H1 (cell line): ENCODE results near the gene RELA. TPM values are rescaled to one million over a fixed set of nuclear protein-coding genes. Genes with fewer than 3 reads are reported as not detected.
A peak's percentile ranks its signal among the peaks of the same experiment; 100 is the strongest.

Source experiments
- CTCF ChIA-PET: fragments of 300-600 bp; sonication (Branson Sonifier 250); formaldehyde crosslinking; loops from one replicate; lab custom pipeline; 2021; ENCODE audit not compliant: partially characterized antibody; lab: Charles Lee
- POLR2A ChIA-PET: fragments of 300-600 bp; sonication (Branson Sonifier 250); formaldehyde crosslinking; loops from one replicate; lab custom pipeline; 2021; ENCODE audit warnings: inconsistent platforms; ENCODE audit not compliant: partially characterized antibody; lab: Charles Lee
- DNase-seq, 2 experiments: peaks; one replicate each; pipeline versions ENCODE4 v3.0.0 to v3.0.0-alpha.2; 2010 to 2022; ENCODE audit warnings: low spot score in 2 of 2, low read depth in 1 of 2, mixed read lengths in 1 of 2
- FAIRE-seq: peaks from 2 replicates; lab custom pipeline; 2011; peaks lifted over from hg19 to GRCh38; lab: Jason Lieb, UNC
- H2AFZ ChIP-seq: 2 replicates; pipeline ENCODE4 v1.8.1; 2012; ENCODE audit warnings: low read length, inconsistent platforms
- H2AK5ac ChIP-seq: 2 replicates; pipeline ENCODE4 v1.6.1; 2013; ENCODE audit warnings: low read depth, low read length
- H2BK120ac ChIP-seq: replicated peaks from 2 replicates; pipeline ENCODE3; 2013; ENCODE audit warnings: low read depth, low read length, inconsistent platforms
- H2BK12ac ChIP-seq: 2 replicates; pipeline ENCODE4 v1.6.1; 2013; ENCODE audit warnings: low read depth, low read length
- H2BK15ac ChIP-seq: 2 replicates; pipeline ENCODE4 v1.6.1; 2013; ENCODE audit warnings: low read length
- H2BK20ac ChIP-seq: 2 replicates; pipeline ENCODE4 v1.6.1; 2013; ENCODE audit warnings: low read length
- H2BK5ac ChIP-seq: 2 replicates; pipeline ENCODE4 v1.6.1; 2013; ENCODE audit warnings: low read depth, low read length
- H3K14ac ChIP-seq: 2 replicates; pipeline ENCODE4 v1.6.1; 2013; ENCODE audit warnings: inconsistent platforms; ENCODE audit not compliant: insufficient read length
- H3K18ac ChIP-seq: 2 replicates; pipeline ENCODE4 v1.6.1; 2013; ENCODE audit warnings: low read length; ENCODE audit errors: extremely low read depth
- H3K23ac ChIP-seq: 2 replicates; pipeline ENCODE4 v1.6.1; 2013; ENCODE audit warnings: inconsistent platforms; ENCODE audit not compliant: insufficient read length
- H3K23me2 ChIP-seq: 2 replicates; pipeline ENCODE4 v1.6.1; 2013; ENCODE audit warnings: low read depth, low read length
- H3K27ac ChIP-seq: 2 replicates; pipeline ENCODE4 v1.6.1; 2011; ENCODE audit warnings: low read depth, low read length, inconsistent platforms
- H3K27me3 ChIP-seq, 4 experiments: replicated peaks in 1 of 4; 1 replicate in 1 of 4; 2 replicates in 3 of 4; pipeline versions ENCODE4 v1.6.1 to v1.8.1; 2011 to 2013; ENCODE audit warnings: low read length in 3 of 4, mild to moderate bottlenecking in 3 of 4, inconsistent platforms in 2 of 4, mixed read lengths in 2 of 4, moderate library complexity in 1 of 4; ENCODE audit not compliant: control insufficient read depth in 3 of 4, insufficient read depth in 3 of 4; ENCODE audit errors: extremely low read depth in 1 of 4
- H3K36me3 ChIP-seq, 4 experiments: 2 replicates each; pipeline versions ENCODE4 v1.6.1 to v1.8.1; 2011 to 2013; ENCODE audit warnings: mild to moderate bottlenecking in 4 of 4, low read length in 3 of 4, moderate library complexity in 2 of 4, control low read depth in 1 of 4, inconsistent platforms in 1 of 4; ENCODE audit not compliant: insufficient read depth in 4 of 4, control insufficient read depth in 2 of 4
- H3K4ac ChIP-seq: replicated peaks from 2 replicates; pipeline ENCODE3; 2013; ENCODE audit warnings: low read length, low read depth, mixed read lengths, inconsistent platforms; ENCODE audit not compliant: insufficient read length
- H3K4me1 ChIP-seq, 4 experiments: replicated peaks in 1 of 4; 1 replicate in 1 of 4; 2 replicates in 3 of 4; pipeline versions ENCODE4 v1.6.1 to v1.8.1; 2011 to 2013; ENCODE audit warnings: low read length in 3 of 4, inconsistent platforms in 2 of 4, mixed read lengths in 1 of 4; ENCODE audit not compliant: insufficient read depth in 4 of 4, control insufficient read depth in 3 of 4
- H3K4me2 ChIP-seq, 2 experiments: 2 replicates each; pipeline versions ENCODE4 v1.6.1 to v1.8.1; 2011 to 2013; ENCODE audit warnings: low read depth in 2 of 2, low read length in 2 of 2, control low read depth in 1 of 2, inconsistent platforms in 1 of 2, mild to moderate bottlenecking in 1 of 2; ENCODE audit not compliant: insufficient read depth in 1 of 2
- H3K4me3 ChIP-seq, 4 experiments: fragments of 200-600, 300-600 bp in 1 of 4; sonication (generic), shearing (Covaris generic), sonication (Bioruptor Twin) in 1 of 4; 2 replicates each; pipeline versions ENCODE4 v1.5.1 to v1.8.1; 2011 to 2016; ENCODE audit warnings: low read length in 4 of 4, low read depth in 3 of 4, control low read depth in 2 of 4, inconsistent platforms in 2 of 4, mild to moderate bottlenecking in 2 of 4, mixed read lengths in 1 of 4, moderate library complexity in 1 of 4; ENCODE audit not compliant: insufficient read depth in 2 of 4; ENCODE audit errors: extremely low read depth in 1 of 4
- H3K56ac ChIP-seq: replicated peaks from 2 replicates; pipeline ENCODE3; 2013; ENCODE audit warnings: low read depth, mild to moderate bottlenecking, mixed read lengths, low read length, inconsistent platforms; ENCODE audit not compliant: insufficient read length
- H3K79me1 ChIP-seq: 2 replicates; pipeline ENCODE4 v1.6.1; 2013; ENCODE audit warnings: low read depth, low read length, control low read depth
- H3K79me2 ChIP-seq, 2 experiments: 2 replicates each; pipeline versions ENCODE4 v1.6.1 to v1.8.1; 2012 to 2013; ENCODE audit warnings: low read length in 2 of 2, mild to moderate bottlenecking in 2 of 2, inconsistent platforms in 1 of 2; ENCODE audit not compliant: insufficient read depth in 2 of 2, control insufficient read depth in 1 of 2
- H3K9ac ChIP-seq, 4 experiments: replicated peaks in 1 of 4; 1 replicate in 1 of 4; 2 replicates in 3 of 4; pipeline versions ENCODE4 v1.6.1 to v1.8.1; 2011 to 2013; ENCODE audit warnings: low read depth in 3 of 4, low read length in 3 of 4, control low read depth in 2 of 4, mild to moderate bottlenecking in 2 of 4, moderate library complexity in 2 of 4, inconsistent platforms in 1 of 4; ENCODE audit errors: extremely low read depth in 1 of 4
- H3K9me3 ChIP-seq, 2 experiments: 2 replicates each; pipeline versions ENCODE4 v1.6.1 to v1.8.1; 2012 to 2013; ENCODE audit warnings: mild to moderate bottlenecking in 2 of 2, moderate library complexity in 2 of 2, control low read depth in 1 of 2, inconsistent platforms in 1 of 2, low read depth in 1 of 2, low read length in 1 of 2, mixed read lengths in 1 of 2; ENCODE audit not compliant: insufficient read depth in 2 of 2
- H4K20me1 ChIP-seq, 2 experiments: replicated peaks in 1 of 2; 2 replicates each; pipeline versions ENCODE3 to v1.8.1; 2011 to 2013; ENCODE audit warnings: inconsistent platforms in 2 of 2, low read length in 2 of 2, mild to moderate bottlenecking in 1 of 2; ENCODE audit not compliant: insufficient read depth in 2 of 2, control insufficient read depth in 1 of 2
- H4K5ac ChIP-seq: 2 replicates; pipeline ENCODE4 v1.6.1; 2013; ENCODE audit warnings: low read length, low read depth, mixed read lengths, inconsistent platforms; ENCODE audit not compliant: insufficient read length
- H4K8ac ChIP-seq: 2 replicates; pipeline ENCODE4 v1.8.0; 2013; ENCODE audit warnings: mild to moderate bottlenecking, moderate library complexity, low read length, inconsistent platforms; ENCODE audit not compliant: insufficient read depth; ENCODE audit errors: extremely low read depth
- H4K91ac ChIP-seq: replicated peaks from 2 replicates; pipeline ENCODE3; 2013; ENCODE audit warnings: low read length, mixed read lengths, inconsistent platforms; ENCODE audit not compliant: insufficient read length
- BCL11A ChIP-seq, 2 experiments: IDR thresholded peaks; one replicate each; pipeline ENCODE4 v1.6.1; 2011; ENCODE audit warnings: low read depth in 2 of 2, low read length in 2 of 2, mild to moderate bottlenecking in 2 of 2
- CBX8 ChIP-seq: fragments of 300-800, 300-1000 bp; sonication (generic); IDR thresholded peaks from 2 replicates; pipeline ENCODE4 v1.7.1; 2016; ENCODE audit warnings: low read depth, low read length, borderline replicate concordance
- EP300 ChIP-seq, 2 experiments: IDR thresholded peaks; 1 replicate in 1 of 2; 2 replicates in 1 of 2; pipeline ENCODE4 v1.6.1; 2011 to 2012; ENCODE audit warnings: low read depth in 2 of 2, low read length in 2 of 2, mild to moderate bottlenecking in 2 of 2, borderline replicate concordance in 1 of 2, inconsistent platforms in 1 of 2, moderate library complexity in 1 of 2
- KDM4A ChIP-seq: IDR thresholded peaks from one replicate; pipeline ENCODE4 v1.7.1; 2012; ENCODE audit warnings: low read depth, mild to moderate bottlenecking, moderate library complexity, low read length, inconsistent platforms; ENCODE audit not compliant: severe bottlenecking
- POLR2AphosphoS5 ChIP-seq: IDR thresholded peaks from 2 replicates; pipeline ENCODE4 v1.6.1; 2011; ENCODE audit warnings: low read depth, low read length
- RAD21 ChIP-seq, 2 experiments: IDR thresholded peaks in 1 of 2; conservative IDR thresholded peaks in 1 of 2; 2 replicates each; pipeline ENCODE4 v1.6.1; 2011; ENCODE audit warnings: low read depth in 2 of 2, low read length in 2 of 2, improper control_type of control experiment in 1 of 2, inconsistent platforms in 1 of 2, mild to moderate bottlenecking in 1 of 2, moderate library complexity in 1 of 2
- RXRA ChIP-seq: IDR thresholded peaks from 2 replicates; pipeline ENCODE4 v1.6.1; 2011; ENCODE audit warnings: low read depth, mild to moderate bottlenecking, low read length, moderate library complexity; ENCODE audit not compliant: insufficient read depth
- SP4 ChIP-seq: IDR thresholded peaks from 2 replicates; pipeline ENCODE4 v1.6.1; 2012; ENCODE audit warnings: low read length, inconsistent platforms
- SRF ChIP-seq: IDR thresholded peaks from 2 replicates; pipeline ENCODE4 v1.6.1; 2011; ENCODE audit warnings: mild to moderate bottlenecking, low read depth, low read length, moderate library complexity
- TAF1 ChIP-seq: IDR thresholded peaks from 2 replicates; pipeline ENCODE4 v1.6.1; 2011; ENCODE audit warnings: mild to moderate bottlenecking, low read depth, low read length
- WGBS, 2 experiments: shearing (Covaris generic) in 1 of 2; methylation state at CpG; one replicate each; pipeline versions ENCODE4 v1.1.6 to v1.1.7; 2013 to 2015; ENCODE audit warnings: low lambda C conversion rate in 2 of 2, mixed read lengths in 2 of 2, inconsistent platforms in 1 of 2, low coverage in 1 of 2, missing lambda C conversion rate in 1 of 2; ENCODE audit not compliant: insufficient replicate concordance in 2 of 2, insufficient coverage in 1 of 2, insufficient read length in 1 of 2; ENCODE audit errors: extremely low coverage in 1 of 2, missing lambda C conversion rate in 1 of 2; 5-methylcytosine and 5-hydroxymethylcytosine counted together
- polyA plus RNA-seq, 7 experiments: library from polyadenylated mRNA; depleted of rRNA in 3 of 7; stranded (reverse) in 5 of 7; unstranded in 2 of 7; fragments of >200 nt in 5 of 7; fragments of 200-250 nt in 2 of 7; gene quantifications; 1 replicate in 5 of 7; 2 replicates in 1 of 7; 4 replicates in 1 of 7; pipeline versions ENCODE4 v1.2.1 to v1.2.3, GENCODE V29; 2011 to 2013; ENCODE audit warnings: missing spikeins in 2 of 7, mixed read lengths in 2 of 7
- total RNA-seq: library from RNA; stranded (reverse); fragmentation: NEBNext Ultra II Directional; extraction: Animal tissue kit (Norgen Biotek cat#: 25700); gene quantifications from 2 replicates; pipeline ENCODE4 v1.2.1, GENCODE V29; 2021

Gene RELA
- total and polyA plus RNA-seq, 2 of the 8 experiments (the other 6 are each of a cell fraction or from before 2014, with no cell fraction given) = 21.9 to 27.5 TPM

DNA sequence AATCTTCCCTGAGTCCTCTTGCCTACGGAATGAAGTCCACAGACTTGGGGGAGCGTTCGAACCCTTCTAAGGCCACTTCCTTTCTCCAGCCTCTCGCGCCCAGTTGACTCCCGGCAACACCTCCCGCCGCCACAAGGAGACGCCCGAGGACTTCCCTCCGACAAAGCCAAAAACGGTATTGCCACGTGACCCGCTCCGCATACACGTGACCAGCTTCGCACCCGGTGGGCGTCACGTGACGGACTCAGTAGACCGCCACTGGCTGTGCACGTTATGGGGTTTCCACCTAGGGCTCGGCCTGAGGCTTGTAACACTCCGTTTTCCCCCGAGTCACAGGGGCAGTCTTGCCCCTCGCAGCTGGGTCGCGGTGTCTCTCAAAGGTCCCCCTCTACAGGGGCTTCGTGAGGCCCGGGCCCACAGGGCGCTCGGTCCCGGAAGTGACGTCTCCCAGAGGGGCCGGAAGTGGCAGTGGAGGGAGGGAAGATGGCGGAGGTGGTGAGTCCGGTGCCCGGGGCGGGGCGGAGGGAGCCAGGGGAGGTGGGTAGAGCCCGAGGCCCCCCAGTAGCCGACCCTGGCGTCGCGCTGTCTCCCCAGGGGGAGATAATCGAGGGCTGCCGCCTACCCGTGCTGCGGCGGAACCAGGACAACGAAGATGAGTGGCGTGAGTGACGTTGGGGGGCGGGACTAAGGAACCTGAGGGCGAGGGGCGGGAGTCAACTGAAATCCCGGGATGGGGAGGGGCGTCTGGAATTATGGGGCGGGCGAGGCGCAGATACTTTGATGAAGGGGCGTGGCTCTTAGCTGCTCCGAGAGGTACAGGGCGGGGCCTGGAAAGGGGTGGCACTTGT is 49.3 kb upstream of the RELA start, which contains the start of gene KAT5:
TSS of gene KAT5 (plus strand) at position 468 of the 848 bp plus-strand sequence. CDS start at position 484, 16 bp downstream.
- H3K18ac ChIP-seq = peak within 1 kb of the TSS; percentile 99
- H2BK15ac ChIP-seq = no peak within 1 kb of the TSS
- FAIRE-seq = no peak
- no peak within 1 kb of the TSS for H3K14ac ChIP-seq
- H3K23ac ChIP-seq = no peak within 1 kb of the TSS
- no peak within 1 kb of the TSS for H2BK120ac ChIP-seq
- H3K4me2 ChIP-seq = peak within 1 kb of the TSS; percentile 73 to 89
- H4K5ac ChIP-seq = peak within 1 kb of the TSS; percentile 95
- H3K79me1 ChIP-seq = no peaks in the 10 kb centered on the region
- POLR2A ChIA-PET = interaction anchor here (0.7 to 3.3 kb wide), 27 partner anchors 8 to 297 kb away, joined by 3 to 23 read pairs (median 4); partner anchors contain the start of genes CFL1, FIBP, MUS81 and RELA
- H3K23me2 ChIP-seq = peaks cover 3% of the 10 kb centered on the region; the same call in 1 of the 2 replicates
- H2BK20ac ChIP-seq = no peak within 1 kb of the TSS
- peak within 1 kb of the TSS; percentile 90 to 97 (median 96) for H3K9ac ChIP-seq
- peak within 1 kb of the TSS; percentile 94 for H2BK5ac ChIP-seq
- peak within 1 kb of the TSS; percentile 92 for H3K56ac ChIP-seq
- peaks cover 0 to 2% (median 2%) of the 10 kb centered on the region in 4 experiments; a peak in 1 of 7 replicates for H3K4me1 ChIP-seq
- peaks cover 14 to 26% (median 20%) of the 10 kb centered on the region in 4 experiments for H3K36me3 ChIP-seq
- WGBS, 2 experiments = 3% methylated on average over 42 of the region's 65 CpGs; no CpG with 5 or more reads in 1 of the 2 experiments
- peak within 1 kb of the TSS; percentile 96 for H2AFZ ChIP-seq
- H4K91ac ChIP-seq = peak within 1 kb of the TSS; percentile 98
- peak within 1 kb of the TSS; percentile 100 for H4K8ac ChIP-seq
- CTCF ChIA-PET = interaction anchor here (0.6 to 4.4 kb wide), 36 partner anchors 9 to 483 kb away, joined by 3 to 33 read pairs (median 4); partner anchors contain the start of genes CCDC85B, FIBP and RNASEH2C
- DNase-seq = peak; percentile 91 to 100
- no peak within 1 kb of the TSS; the same call in 1 of the 2 replicates for H2BK12ac ChIP-seq
- H2AK5ac ChIP-seq = no peak within 1 kb of the TSS
- peak within 1 kb of the TSS; percentile 47 for H3K4ac ChIP-seq
- H3K27ac ChIP-seq = peak within 1 kb of the TSS; percentile 99
- peak within 1 kb of the TSS; percentile 62 to 87 (median 74) for H3K4me3 ChIP-seq
- no peaks in the 10 kb centered on the region for H3K79me2 ChIP-seq
- peaks cover 0 to 9% of the 10 kb centered on the region in 2 experiments for H4K20me1 ChIP-seq
- no peaks in the 10 kb centered on the region for H3K27me3 ChIP-seq
- 0 out of 4 replicates have a peak, but pooled peaks cover 0 to 2% of the 10 kb centered on the region in 2 experiments for H3K9me3 ChIP-seq
- TF ChIP-seq RAD21 (IDR thresholded peaks at IDR 0.05 in 1 of 2, conservative IDR thresholded peaks at IDR 0.05 in 1 of 2; ENCODE audit: low read depth in 2 of 2, low read length in 2 of 2) = peak; percentile 94 to 96
- peak; percentile 95 for TF ChIP-seq TAF1
- peak; percentile 83 for TF ChIP-seq SRF
- peak; percentile 78 for TF ChIP-seq POLR2AphosphoS5
- TF ChIP-seq SP4 = peak; percentile 98
- TF ChIP-seq CBX8 = no peak
- TF ChIP-seq EP300 (IDR thresholded peaks at IDR 0.05; ENCODE audit: borderline replicate concordance in 1 of 2, low read depth in 2 of 2, low read length in 2 of 2) = 0 out of 3 replicates have a peak, but pooled peaks of 1 of the 2 experiments have one; percentile 60
- TF ChIP-seq RXRA = no peak
- TF ChIP-seq KDM4A = peak; percentile 98
- TF ChIP-seq BCL11A (IDR thresholded peaks at IDR 0.05; ENCODE audit: low read depth in 2 of 2, low read length in 2 of 2) = no peak
